Hepatic stellate cell (primary cell): ENCODE results near the gene GOLPH3.

Experiments
- DNase-seq: peaks from one replicate; pipeline ENCODE4 v3.0.0; 2011; ENCODE audit warnings: low spot score

GOLPH3 gene

GRCh38 chr5:32170303-32171151, 3.6 kb downstream of the GOLPH3 start:
- peak; percentile 26 for DNase-seq

GRCh38 chr5:32168460-32169033, 5.6 kb downstream of the GOLPH3 start:
- no peak for DNase-seq

GRCh38 chr5:32165597-32165996, 8.5 kb downstream of the GOLPH3 start:
- no peak for DNase-seq

- DNase-seq, result no peak
Measured at GRCh38 chr5:32163785-32164184, 10.3 kb downstream of the GOLPH3 start.

- no peak for DNase-seq
Measured at GRCh38 chr5:32163053-32163452, 11.1 kb downstream of the GOLPH3 start.

- no peak for DNase-seq
Measured at GRCh38 chr5:32160228-32160627, 13.9 kb downstream of the GOLPH3 start.

GRCh38 chr5:32159328-32160072, 14.6 kb downstream of the GOLPH3 start:
- DNase-seq, result no peak

GRCh38 chr5:32158679-32158975, 15.5 kb downstream of the GOLPH3 start:
- DNase-seq, result no peak

- no peak for DNase-seq
Measured at GRCh38 chr5:32157078-32157477, 17.0 kb downstream of the GOLPH3 start.

GRCh38 chr5:32156635-32157034, 17.5 kb downstream of the GOLPH3 start:
- DNase-seq, result no peak

GRCh38 chr5:32155211-32155610, 18.9 kb downstream of the GOLPH3 start:
- DNase-seq, result no peak

GRCh38 chr5:32153723-32154122, 20.4 kb downstream of the GOLPH3 start:
- DNase-seq, result no peak

- no peak for DNase-seq
Measured at GRCh38 chr5:32151198-32151597, 22.9 kb downstream of the GOLPH3 start.

- no peak for DNase-seq
Measured at GRCh38 chr5:32150366-32150765, 23.8 kb downstream of the GOLPH3 start.

- no peak for DNase-seq
Measured at GRCh38 chr5:32147959-32148358, 26.2 kb downstream of the GOLPH3 start.

GRCh38 chr5:32147236-32147635, 26.9 kb downstream of the GOLPH3 start:
- DNase-seq, result no peak

- DNase-seq, result no peak
Measured at GRCh38 chr5:32145378-32145777, 28.7 kb downstream of the GOLPH3 start.

GRCh38 chr5:32144378-32145207, 29.5 kb downstream of the GOLPH3 start:
- no peak for DNase-seq

- no peak for DNase-seq
Measured at GRCh38 chr5:32143617-32144377, 30.3 kb downstream of the GOLPH3 start.

GRCh38 chr5:32138839-32139493, 35.2 kb downstream of the GOLPH3 start:
- peak; percentile 22 for DNase-seq

- DNase-seq, result no peak
Measured at GRCh38 chr5:32136342-32136741, 37.8 kb downstream of the GOLPH3 start.
